ENCODE results near the gene SMYD3. TPM values are rescaled to one million over a fixed set of nuclear protein-coding genes. Genes with fewer than 3 reads are reported as not detected.

SMYD3 gene
- total and polyA plus RNA-seq, 9 of the 15 experiments (the other 6 are each of a cell fraction or from before 2014, with no cell fraction given) = 128 to 440 (median 197) TPM

DNA sequence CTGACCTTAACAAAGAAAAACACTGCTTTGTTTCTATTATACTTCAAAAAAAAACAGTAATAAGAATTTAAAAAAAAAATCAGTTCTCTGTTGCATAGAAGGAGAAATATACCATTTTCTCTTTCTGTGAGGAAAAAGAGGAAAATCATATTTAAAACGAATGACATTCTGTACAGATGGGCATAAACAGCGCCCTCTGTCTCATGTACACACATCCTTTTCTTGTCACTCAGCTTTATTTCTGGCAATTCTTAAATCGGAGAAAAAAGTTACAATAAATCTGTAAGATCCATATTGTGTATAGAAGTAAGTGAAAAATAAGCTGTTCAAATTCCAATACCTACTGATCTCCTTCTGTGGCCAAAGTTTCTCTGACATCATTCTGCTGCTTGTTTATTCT lies 245.4 kb downstream of the SMYD3 start (continued):
- TF ChIP-seq, protein P1, sequence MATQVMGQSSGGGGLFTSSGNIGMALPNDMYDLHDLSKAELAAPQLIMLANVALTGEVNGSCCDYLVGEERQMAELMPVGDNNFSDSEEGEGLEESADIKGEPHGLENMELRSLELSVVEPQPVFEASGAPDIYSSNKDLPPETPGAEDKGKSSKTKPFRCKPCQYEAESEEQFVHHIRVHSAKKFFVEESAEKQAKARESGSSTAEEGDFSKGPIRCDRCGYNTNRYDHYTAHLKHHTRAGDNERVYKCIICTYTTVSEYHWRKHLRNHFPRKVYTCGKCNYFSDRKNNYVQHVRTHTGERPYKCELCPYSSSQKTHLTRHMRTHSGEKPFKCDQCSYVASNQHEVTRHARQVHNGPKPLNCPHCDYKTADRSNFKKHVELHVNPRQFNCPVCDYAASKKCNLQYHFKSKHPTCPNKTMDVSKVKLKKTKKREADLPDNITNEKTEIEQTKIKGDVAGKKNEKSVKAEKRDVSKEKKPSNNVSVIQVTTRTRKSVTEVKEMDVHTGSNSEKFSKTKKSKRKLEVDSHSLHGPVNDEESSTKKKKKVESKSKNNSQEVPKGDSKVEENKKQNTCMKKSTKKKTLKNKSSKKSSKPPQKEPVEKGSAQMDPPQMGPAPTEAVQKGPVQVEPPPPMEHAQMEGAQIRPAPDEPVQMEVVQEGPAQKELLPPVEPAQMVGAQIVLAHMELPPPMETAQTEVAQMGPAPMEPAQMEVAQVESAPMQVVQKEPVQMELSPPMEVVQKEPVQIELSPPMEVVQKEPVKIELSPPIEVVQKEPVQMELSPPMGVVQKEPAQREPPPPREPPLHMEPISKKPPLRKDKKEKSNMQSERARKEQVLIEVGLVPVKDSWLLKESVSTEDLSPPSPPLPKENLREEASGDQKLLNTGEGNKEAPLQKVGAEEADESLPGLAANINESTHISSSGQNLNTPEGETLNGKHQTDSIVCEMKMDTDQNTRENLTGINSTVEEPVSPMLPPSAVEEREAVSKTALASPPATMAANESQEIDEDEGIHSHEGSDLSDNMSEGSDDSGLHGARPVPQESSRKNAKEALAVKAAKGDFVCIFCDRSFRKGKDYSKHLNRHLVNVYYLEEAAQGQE (IDR thresholded peaks at IDR 0.05; ENCODE audit: borderline replicate concordance) = 0 out of 2 replicates have a peak, but pooled peaks have one; percentile 9
- TF ChIP-seq, protein P1 (CRISPR knock-in tag; IDR thresholded peaks at IDR 0.05; ENCODE audit: low read depth) = no peak
- no peak for TF ChIP-seq BACH1 (tag; IDR thresholded peaks at IDR 0.05)
- TF ChIP-seq, protein P2, sequence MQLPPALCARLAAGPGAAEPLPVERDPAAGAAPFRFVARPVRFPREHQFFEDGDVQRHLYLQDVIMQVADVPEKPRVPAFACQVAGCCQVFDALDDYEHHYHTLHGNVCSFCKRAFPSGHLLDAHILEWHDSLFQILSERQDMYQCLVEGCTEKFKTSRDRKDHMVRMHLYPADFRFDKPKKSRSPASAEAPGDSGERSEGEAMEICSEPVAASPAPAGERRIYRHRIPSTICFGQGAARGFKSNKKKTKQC (CRISPR knock-in tag; IDR thresholded peaks at IDR 0.05) = no peak
- TF ChIP-seq SMAD1 (IDR thresholded peaks at IDR 0.05; ENCODE audit: low read depth, low read length, partially characterized antibody) = no peak
- TF ChIP-seq ADNP (tag; IDR thresholded peaks at IDR 0.05) = no peak
- TF ChIP-seq RAD21 (CRISPR knock-in tag; conservative IDR thresholded peaks at IDR 0.05 in 1 of 2, IDR thresholded peaks at IDR 0.05 in 1 of 2) = peak in 1 of 2 experiments; percentile 16; a peak in 2 of 4 replicates

All from K562 (cell line).